ENCODE results near the gene CMTR1.

DNA sequence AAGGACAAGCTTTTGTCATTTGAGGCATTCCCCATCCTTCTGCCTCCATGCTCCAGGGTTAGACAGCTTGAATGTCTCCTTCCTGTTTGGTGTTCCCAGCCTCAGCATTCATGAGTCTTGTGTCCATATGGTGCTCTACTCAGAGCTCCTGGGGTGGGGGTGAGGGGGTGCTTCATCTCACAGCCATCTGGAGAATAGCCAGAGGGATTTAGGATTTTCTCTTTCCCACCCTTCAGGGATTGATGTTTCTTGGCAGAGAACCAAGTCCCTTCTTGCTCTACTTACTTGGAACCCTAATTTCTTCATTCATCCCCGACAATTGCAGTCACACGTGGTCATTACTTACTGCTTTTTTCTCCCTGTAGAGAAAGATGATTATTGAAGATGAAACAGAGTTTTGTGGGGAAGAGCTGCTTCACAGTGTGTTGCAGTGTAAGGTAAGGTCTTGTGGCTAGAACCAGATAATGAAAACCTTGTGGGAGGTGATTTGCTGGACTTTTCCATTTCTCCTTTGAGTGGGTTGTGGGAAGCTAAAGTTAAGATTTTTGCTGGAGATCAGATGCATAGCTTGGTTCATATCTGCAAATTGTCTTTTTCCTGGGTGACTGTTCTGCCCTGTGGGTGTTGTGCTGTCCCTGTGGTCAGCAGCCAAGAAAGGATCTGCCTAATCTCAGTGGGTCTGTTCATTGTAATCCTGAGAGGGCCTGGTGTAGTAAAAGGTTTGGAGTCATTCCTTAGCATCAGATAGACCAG lies 18.6 kb downstream of the CMTR1 start:
- TF ChIP-seq YY1 (IDR thresholded peaks at IDR 0.05; ENCODE audit: insufficient read depth, insufficient read length) = no peak
- no peak for TF ChIP-seq ZNF274 (IDR thresholded peaks at IDR 0.05; ENCODE audit: low read depth, low read length)

Measured in NT2/D1 (cell line).